HG03432 (cell line): ENCODE results near the gene ALDH1A3.

Experiments used
- ATAC-seq: cut with Tn5 transposase; IDR thresholded peaks from one replicate; pipeline ENCODE4 v1.9.1; 2021; ENCODE audit warnings: mild to moderate bottlenecking, moderate library complexity; ENCODE audit not compliant: unreplicated experiment

ALDH1A3 gene

GRCh38 chr15:100923076-100923475, 43.4 kb downstream of the ALDH1A3 start:
- ATAC-seq, result no peak

GRCh38 chr15:100923902-100924301, 44.3 kb downstream of the ALDH1A3 start:
- ATAC-seq, result no peak

GRCh38 chr15:100924436-100924835, 44.8 kb downstream of the ALDH1A3 start:
- no peak for ATAC-seq

GRCh38 chr15:100925480-100925879, 45.8 kb downstream of the ALDH1A3 start:
- no peak for ATAC-seq

DNA sequence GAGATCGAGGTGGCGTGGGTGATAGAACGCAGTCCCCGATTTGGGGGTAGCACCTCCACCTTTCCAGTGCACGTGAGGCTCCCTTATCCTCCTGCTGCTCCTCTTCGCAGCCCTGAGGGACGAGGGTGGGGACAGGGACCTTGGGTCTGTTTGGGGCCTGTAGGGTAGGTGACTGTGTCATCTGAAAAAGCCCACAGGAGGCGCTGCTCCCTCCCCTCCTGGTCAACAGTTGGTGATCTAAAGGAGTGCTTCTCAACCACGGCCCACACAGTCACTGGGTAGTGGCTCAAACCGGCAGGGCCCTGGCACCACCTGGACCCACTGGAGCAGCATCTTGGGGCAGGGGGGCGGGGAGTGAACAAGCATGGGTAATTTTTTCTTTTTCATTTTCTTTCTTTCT, 46.6 kb downstream of the ALDH1A3 start:
- no peak for ATAC-seq

DNA sequence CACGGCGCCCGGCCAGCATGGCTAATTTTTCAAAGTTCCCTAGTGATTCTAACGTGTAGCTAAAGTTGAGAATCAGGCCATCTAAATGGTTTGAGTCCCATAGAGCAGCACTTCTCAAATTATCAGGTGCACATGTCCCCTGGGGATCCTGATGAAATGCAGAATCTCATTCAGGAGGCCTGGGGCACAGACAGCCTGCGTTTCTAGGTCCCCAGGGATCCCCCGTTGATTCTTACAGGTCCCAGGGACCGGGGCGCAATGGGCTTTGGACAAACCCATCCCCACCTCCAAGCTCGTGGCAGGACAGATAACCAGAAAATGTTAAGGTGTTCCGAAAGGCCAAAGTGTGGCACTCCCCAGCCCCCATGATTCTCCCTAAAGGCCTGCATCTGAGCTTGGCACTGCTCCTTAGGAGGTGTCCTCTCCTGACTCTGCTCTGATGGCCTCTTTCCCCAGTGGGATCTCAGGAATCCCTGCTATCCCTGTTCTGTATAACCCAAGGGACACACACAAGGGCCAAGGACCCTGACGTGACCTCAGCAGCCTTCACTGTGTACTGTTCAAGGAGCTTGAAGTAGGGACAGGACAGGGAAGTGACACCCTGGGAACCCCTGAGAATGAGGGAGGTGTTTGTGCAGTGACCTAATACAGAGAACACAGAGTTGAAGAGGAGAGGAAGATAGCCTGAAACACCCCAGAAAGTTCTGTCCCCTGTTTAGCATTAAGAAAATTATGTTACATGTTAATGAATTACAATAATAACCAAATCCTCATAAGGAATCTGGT, 47.5 kb downstream of the ALDH1A3 start:
- no peak for ATAC-seq

DNA sequence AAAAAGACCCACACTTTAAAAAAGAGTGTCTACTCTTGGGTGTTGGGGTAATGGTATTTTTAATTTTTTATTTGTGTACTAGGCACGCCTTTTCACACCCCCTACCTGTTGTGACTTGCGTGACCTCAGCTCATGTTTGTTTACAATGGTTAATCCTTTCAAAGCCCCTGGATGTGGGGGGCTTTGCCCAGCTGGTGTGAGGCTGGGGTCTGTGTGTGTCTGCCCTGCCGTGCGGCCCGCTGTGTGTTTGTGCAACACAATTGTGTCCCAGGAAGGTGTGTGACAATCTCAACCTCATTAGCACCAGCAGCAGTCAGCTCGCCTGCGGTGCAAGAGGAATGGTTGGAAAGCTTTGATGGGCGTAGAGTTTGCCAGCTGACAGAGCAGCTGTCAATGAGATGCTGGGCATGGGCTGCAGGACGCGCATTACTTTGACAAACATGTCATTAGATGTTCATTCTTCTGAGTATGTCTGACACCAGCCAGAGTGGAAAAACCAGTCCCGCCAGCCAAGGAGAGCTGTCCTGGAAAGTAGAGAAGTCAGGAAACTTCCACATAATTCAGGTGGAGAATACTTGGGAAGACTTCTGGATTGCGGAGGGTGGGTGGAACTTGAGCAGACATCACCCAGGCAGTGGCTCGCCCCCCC, 49.1 kb downstream of the ALDH1A3 start:
- ATAC-seq, result no peak

DNA sequence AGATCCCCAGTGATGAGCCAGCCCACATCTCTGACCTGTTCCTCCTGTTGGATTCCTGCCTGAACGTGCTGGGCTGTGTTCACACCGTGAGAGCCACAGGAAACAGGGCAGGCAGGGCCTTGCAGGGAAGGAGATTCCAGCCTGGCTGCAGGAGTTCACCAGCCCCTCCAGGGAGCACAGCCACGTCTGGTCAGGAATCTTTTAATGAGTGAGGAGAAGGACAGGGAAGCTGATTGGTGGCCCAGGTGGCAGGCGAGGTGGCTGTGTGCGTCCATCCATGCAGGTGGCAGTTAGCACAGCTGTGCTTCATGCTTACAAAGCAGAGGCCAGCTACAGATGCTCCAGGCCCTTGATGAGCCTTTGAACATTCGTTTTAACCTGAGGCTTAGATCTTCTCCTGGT, 50.0 kb downstream of the ALDH1A3 start:
- peak; percentile 38 for ATAC-seq

DNA sequence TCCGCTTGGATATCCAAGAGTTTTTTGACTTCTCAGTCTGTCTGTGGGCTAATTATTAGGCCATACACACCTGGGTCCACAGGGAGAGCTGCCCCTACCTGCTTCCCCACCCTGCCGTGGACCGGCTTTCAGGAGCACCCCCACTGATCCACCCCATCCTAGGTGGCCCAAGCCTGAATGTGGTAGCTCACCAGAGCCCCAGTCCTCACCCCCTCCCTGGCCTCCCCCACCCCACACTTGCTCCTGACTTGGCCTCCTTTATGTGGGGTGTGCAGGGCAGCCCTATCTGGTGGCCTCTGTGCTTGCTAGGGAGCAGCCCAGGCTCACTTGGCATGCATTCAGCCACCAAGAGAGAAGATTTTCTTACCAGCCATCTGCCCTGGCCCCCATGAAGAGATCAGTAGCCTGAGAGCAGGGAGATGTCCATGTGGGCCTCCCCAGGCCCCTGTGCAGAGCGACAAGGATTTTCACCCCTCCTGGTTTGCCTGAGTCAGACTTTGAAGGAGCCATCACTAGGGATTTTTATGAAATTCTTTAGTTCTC, 50.7 kb downstream of the ALDH1A3 start:
- no peak for ATAC-seq

DNA sequence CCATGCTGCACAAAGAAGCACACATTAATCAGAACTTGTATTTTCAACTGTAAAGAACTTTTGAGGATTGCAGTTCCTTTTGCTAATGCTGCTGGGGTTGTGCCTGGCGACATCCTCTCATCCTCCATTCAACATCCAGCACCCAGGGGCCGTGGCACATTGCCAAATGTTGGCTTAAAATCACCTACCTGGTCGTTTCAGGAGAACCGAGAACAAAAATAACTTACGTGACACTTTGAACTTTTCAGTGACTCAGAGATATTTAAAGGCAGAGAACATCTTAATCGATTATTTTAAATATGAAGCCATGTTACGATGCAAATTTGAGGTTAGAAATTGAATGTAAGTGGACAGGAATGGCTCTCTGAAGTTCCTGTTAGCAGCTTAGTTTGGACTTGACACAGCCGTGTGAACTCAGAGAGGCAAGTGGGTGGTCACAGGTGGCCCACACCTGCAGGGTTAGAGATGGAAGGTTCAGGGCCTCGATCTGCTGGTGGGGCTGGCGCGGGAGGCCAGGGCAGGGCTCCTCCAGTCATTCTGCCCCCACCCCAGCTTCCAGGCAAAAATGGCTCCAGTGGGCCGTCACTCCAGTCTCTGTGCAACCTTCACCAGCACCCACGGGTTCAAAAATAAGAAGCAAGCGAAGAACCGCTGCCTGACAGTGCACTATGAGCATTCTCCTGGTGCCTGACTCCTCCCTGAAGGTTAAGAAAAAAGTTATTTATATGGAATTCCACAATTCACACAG, 51.7 kb downstream of the ALDH1A3 start:
- ATAC-seq, result peak; percentile 66

GRCh38 chr15:100932676-100933348, 53.2 kb downstream of the ALDH1A3 start:
- no peak for ATAC-seq

GRCh38 chr15:100934166-100934565, 54.5 kb downstream of the ALDH1A3 start:
- no peak for ATAC-seq

GRCh38 chr15:100934726-100935125, 55.1 kb downstream of the ALDH1A3 start:
- no peak for ATAC-seq

GRCh38 chr15:100937171-100937570, 57.5 kb downstream of the ALDH1A3 start:
- no peak for ATAC-seq

GRCh38 chr15:100939791-100940190, 60.2 kb downstream of the ALDH1A3 start:
- no peak for ATAC-seq

DNA sequence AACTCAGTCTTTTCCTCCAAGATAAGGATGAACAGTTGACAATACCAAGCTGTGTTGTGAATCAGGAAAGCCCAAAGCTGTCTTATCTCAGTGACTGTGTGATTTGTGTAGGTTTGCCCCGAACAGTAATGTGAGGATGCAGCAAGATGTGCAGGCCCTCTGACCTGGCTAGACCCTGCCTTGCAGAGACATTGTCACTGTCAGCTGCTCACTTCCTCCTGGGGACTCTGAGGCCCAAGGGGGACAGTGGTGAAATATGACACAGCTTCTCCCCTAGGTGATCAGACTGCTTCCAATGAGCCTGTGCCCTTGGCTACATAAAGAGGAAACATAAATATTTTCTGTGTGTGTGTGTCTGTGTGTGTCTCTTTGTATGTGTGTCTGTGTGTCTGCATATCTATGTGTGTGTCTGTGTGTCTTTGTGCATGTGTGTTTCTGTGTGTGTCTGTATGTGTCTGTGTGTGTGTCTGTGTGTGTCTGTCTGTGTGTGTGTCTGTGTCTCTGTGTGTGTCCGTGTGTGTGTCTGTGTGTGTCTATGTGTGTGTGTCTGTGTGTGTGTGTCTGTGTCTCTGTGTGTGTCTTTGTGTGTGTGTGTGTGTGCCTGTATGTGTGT, 61.2 kb downstream of the ALDH1A3 start:
- peak; percentile 71 for ATAC-seq

DNA sequence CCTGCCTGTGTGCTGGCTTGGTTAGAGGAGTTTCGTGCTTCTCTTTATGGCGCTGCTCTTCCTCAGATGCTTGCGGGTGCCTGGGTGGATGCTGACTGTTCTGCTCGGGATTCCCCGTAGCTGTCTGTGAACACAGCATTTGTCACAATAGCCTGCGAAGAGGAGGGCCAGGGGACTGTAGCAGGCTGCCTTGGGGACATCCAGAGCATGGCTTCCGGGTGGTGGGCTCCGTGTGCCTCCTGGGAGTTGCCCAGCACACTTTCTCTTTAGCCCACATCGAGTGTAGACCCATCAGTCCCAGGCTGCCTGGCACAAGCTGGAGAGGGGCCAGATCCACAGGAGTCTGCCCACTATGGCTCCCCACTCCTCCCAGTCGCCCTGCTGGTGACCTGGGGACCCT, 61.9 kb downstream of the ALDH1A3 start:
- ATAC-seq, result peak; percentile 65

- no peak for ATAC-seq
Measured at GRCh38 chr15:100942656-100943425, 63.2 kb downstream of the ALDH1A3 start.

DNA sequence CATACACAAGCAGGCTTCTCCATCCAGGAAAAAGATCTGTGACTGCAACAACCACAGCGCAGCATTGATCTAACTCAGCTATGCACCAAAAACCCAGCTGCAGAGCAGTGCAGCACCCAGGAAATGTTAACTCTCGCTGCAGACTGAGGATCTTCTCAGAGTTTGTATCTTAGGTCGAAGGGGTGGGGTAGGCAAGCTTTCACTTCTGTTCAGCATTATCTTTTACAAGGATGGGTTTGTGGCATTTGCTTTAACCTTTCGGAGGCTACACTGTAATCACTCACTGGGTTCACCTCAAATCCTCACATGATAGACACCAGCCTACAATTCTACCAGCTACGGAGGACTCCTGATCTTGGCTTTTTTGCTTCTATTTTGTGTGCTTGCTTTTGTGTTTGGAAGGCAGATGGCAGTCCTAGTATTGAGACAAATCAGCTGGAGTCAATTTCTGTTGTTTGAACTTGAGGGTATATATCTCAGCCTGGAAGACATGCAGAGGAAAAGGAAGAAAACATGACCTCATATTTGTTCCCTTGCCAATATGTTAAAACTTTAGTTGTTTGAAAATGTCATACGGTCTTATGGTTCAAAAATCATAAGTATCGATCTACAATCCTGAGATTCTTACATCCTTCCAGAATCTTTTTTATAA, 64.7 kb downstream of the ALDH1A3 start:
- ATAC-seq, result no peak
